SK-N-SH (cell line): ENCODE results near the gene ARMC9. TPM values are rescaled to one million over a fixed set of nuclear protein-coding genes. Genes with fewer than 3 reads are reported as not detected.
A peak's percentile ranks its signal among the peaks of the same experiment; 100 is the strongest.

ENCODE experiments used
- CTCF ChIA-PET: fragments of 300-600, 350-600 bp; formaldehyde crosslinking; extraction: SDS; loops from one replicate; lab custom pipeline; 2021; lab: Yijun Ruan, JAX
- POLR2A ChIA-PET: fragments of 350-600 bp; sonication (Branson Sonifier 250); formaldehyde crosslinking; extraction: SDS; loops from one replicate; lab custom pipeline; 2020; ENCODE audit warnings: antibody characterized with exemption, inconsistent platforms; lab: Yijun Ruan, JAX
- DNase-seq: peaks from one replicate; pipeline ENCODE4 v3.0.0; 2012
- H2AFZ ChIP-seq: fragments of 200-600 bp; sonication (generic); 2 replicates; pipeline ENCODE4 v1.8.1; 2016; ENCODE audit warnings: antibody characterized with exemption, mild to moderate bottlenecking, low read depth
- H3F3A ChIP-seq: fragments of 200-600 bp; sonication (generic); replicated peaks from 2 replicates; pipeline ENCODE3; 2016; ENCODE audit warnings: antibody characterized with exemption, mild to moderate bottlenecking; ENCODE audit not compliant: insufficient read depth
- H3K27ac ChIP-seq, 2 experiments: fragments of 200-500 bp in 1 of 2; fragments of 200-600 bp in 1 of 2; sonication (Bioruptor generic) in 1 of 2; sonication (generic), shearing (Covaris generic) in 1 of 2; 2 replicates each; pipeline versions ENCODE4 v1.5.1 to v1.6.1; 2014 to 2016; ENCODE audit warnings: low read depth in 2 of 2, inconsistent platforms in 1 of 2, low read length in 1 of 2, mild to moderate bottlenecking in 1 of 2, mixed read lengths in 1 of 2
- H3K27me3 ChIP-seq: fragments of 200-600 bp; sonication (generic), shearing (Covaris generic); 2 replicates; pipeline ENCODE4 v1.6.1; 2016; ENCODE audit warnings: mixed run types; ENCODE audit not compliant: insufficient read depth
- H3K36me3 ChIP-seq, 2 experiments: fragments of 200-500 bp in 1 of 2; fragments of 200-600 bp in 1 of 2; sonication (Bioruptor generic) in 1 of 2; sonication (generic) in 1 of 2; replicated peaks in 1 of 2; 2 replicates each; pipeline versions ENCODE3 to v1.5.1; 2014 to 2016; ENCODE audit warnings: low read length in 1 of 2, mild to moderate bottlenecking in 1 of 2; ENCODE audit not compliant: insufficient read depth in 2 of 2, control insufficient read depth in 1 of 2
- H3K4me1 ChIP-seq, 2 experiments: fragments of 200-500 bp in 1 of 2; fragments of 200-600 bp in 1 of 2; sonication (Bioruptor generic) in 1 of 2; sonication (generic), shearing (Covaris generic) in 1 of 2; 2 replicates each; pipeline versions ENCODE4 v1.5.1 to v1.6.1; 2014 to 2016; ENCODE audit warnings: low read depth in 1 of 2, low read length in 1 of 2, mixed run types in 1 of 2; ENCODE audit not compliant: insufficient read depth in 2 of 2, control insufficient read depth in 1 of 2
- H3K4me2 ChIP-seq: fragments of 200-600 bp; sonication (generic), shearing (Covaris generic); 2 replicates; pipeline ENCODE4 v1.6.1; 2017; ENCODE audit warnings: mixed run types
- H3K4me3 ChIP-seq, 2 experiments: fragments of 200-500 bp in 1 of 2; fragments of 200-600 bp in 1 of 2; sonication (Bioruptor generic) in 1 of 2; sonication (generic), shearing (Covaris generic) in 1 of 2; 2 replicates each; pipeline versions ENCODE4 v1.5.1 to v1.8.1; 2014 to 2016; ENCODE audit warnings: low read depth in 2 of 2, inconsistent platforms in 1 of 2, low read length in 1 of 2, mild to moderate bottlenecking in 1 of 2, mixed read lengths in 1 of 2, moderate library complexity in 1 of 2
- H3K79me2 ChIP-seq: fragments of 200-600 bp; sonication (generic); 2 replicates; pipeline ENCODE4 v1.8.1; 2017; ENCODE audit warnings: mild to moderate bottlenecking; ENCODE audit not compliant: insufficient read depth
- H3K9ac ChIP-seq: fragments of 200-600 bp; sonication (generic); 2 replicates; pipeline ENCODE4 v1.6.1; 2017; ENCODE audit warnings: mixed run types
- H3K9me2 ChIP-seq: fragments of 200-600 bp; sonication (generic); 2 replicates; pipeline ENCODE4 v1.6.1; 2017; ENCODE audit warnings: mixed run types
- H3K9me3 ChIP-seq: fragments of 200-600 bp; sonication (generic); 2 replicates; pipeline ENCODE4 v1.6.1; 2017; ENCODE audit warnings: mixed run types, mild to moderate bottlenecking, moderate library complexity
- H4K20me1 ChIP-seq: fragments of 200-600 bp; sonication (generic); 2 replicates; pipeline ENCODE4 v1.6.1; 2017; ENCODE audit warnings: mild to moderate bottlenecking, mixed run types; ENCODE audit not compliant: insufficient read depth
- ELF1 ChIP-seq: IDR thresholded peaks from 2 replicates; pipeline ENCODE4 v1.4.0; 2012
- EP300 ChIP-seq, 2 experiments: IDR thresholded peaks; 2 replicates each; pipeline versions ENCODE4 v1.4.0 to v1.6.1; 2012; ENCODE audit warnings: borderline replicate concordance in 1 of 2, low read depth in 1 of 2, low read length in 1 of 2
- FOXM1 ChIP-seq: IDR thresholded peaks from 2 replicates; pipeline ENCODE4 v1.4.0; 2012; ENCODE audit warnings: low read depth, mild to moderate bottlenecking
- MXI1 ChIP-seq: IDR thresholded peaks from 2 replicates; pipeline ENCODE4 v1.6.1; 2012; ENCODE audit warnings: mild to moderate bottlenecking, low read depth, low read length, improper control_type of control experiment
- POLR2AphosphoS5 ChIP-seq: IDR thresholded peaks from 2 replicates; pipeline ENCODE4 v1.6.1; 2012; ENCODE audit warnings: low read depth, low read length
- RXRA ChIP-seq: IDR thresholded peaks from 2 replicates; pipeline ENCODE4 v1.4.0; 2012; ENCODE audit warnings: low read depth, mild to moderate bottlenecking, borderline replicate concordance
- TCF12 ChIP-seq: IDR thresholded peaks from 2 replicates; pipeline ENCODE4 v1.4.0; 2012
- YY1 ChIP-seq: IDR thresholded peaks from 2 replicates; pipeline ENCODE4 v1.4.0; 2012; ENCODE audit warnings: low read depth, mild to moderate bottlenecking
- WGBS: methylation state at CpG from one replicate; pipeline ENCODE4 v1.1.6; 2017; ENCODE audit warnings: low lambda C conversion rate; 5-methylcytosine and 5-hydroxymethylcytosine counted together
- polyA plus RNA-seq, 3 experiments: library from polyadenylated mRNA; depleted of rRNA; stranded (reverse); fragments of >200 nt; gene quantifications; 2 replicates each; pipeline ENCODE4 v1.2.3, GENCODE V29; 2012
- TF ChIP-seq, protein P1 (sequence below): IDR thresholded peaks from 2 replicates; pipeline ENCODE4; 2012
- TF ChIP-seq, protein P2 (sequence below): IDR thresholded peaks from 2 replicates; pipeline ENCODE4 v1.4.0; 2012; ENCODE audit warnings: low read depth
- TF ChIP-seq, protein P3 (sequence below): fragments of 150-350 bp; IDR thresholded peaks from 2 replicates; pipeline ENCODE4 v1.6.1; 2016; ENCODE audit warnings: mild to moderate bottlenecking, low read depth, low read length
- TF ChIP-seq, protein P4 (sequence below): IDR thresholded peaks from 2 replicates; pipeline ENCODE4 v1.6.1; 2012; ENCODE audit warnings: mild to moderate bottlenecking, low read depth, low read length, moderate library complexity

Gene ARMC9
- polyA plus RNA-seq, 1 of the 3 experiments (the other 2 are of a cell fraction), result 25.3 TPM

DNA sequence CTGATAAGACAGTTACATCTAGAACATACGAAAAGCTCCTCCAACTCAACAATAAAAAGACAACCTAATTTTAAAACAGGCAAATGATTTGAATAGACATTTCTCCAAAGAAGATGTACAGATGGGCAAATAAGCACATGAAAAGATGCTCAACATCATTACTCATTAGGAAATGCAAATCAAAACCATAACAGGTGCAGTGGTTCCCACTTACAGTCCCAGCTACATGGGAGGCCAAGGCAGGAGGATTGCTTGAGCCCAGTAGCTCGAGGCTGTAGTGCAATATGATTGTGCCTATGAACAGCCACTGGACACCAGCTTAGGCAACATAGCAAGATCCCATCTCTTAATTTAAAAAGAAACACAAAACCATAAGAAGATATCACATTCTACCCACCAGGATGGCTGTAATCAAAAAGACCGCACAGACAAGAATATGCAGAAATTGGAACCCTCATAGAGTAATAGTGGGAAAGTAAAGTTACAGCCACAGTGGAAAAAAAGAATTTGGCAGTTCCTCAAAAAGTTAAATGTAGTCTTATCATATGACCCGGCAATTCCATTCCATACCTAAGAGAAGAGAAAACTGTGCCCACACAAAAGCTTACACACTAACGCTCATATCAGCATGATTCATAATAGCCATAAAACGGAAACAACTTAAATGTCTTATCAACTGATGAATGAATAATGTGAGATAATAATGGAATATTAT is 30.5 kb upstream of the ARMC9 start:
- H3K4me3 ChIP-seq, result no peak overlapping the region
- H3K9me3 ChIP-seq, result no peaks in the 10 kb centered on the region
- no peaks in the 10 kb centered on the region for H3K27me3 ChIP-seq
- no peaks in the 10 kb centered on the region for H4K20me1 ChIP-seq
- H3K27ac ChIP-seq, result peak overlapping the region; percentile 82 to 96; a peak in 2 of 4 replicates
- POLR2A ChIA-PET, result no interaction called here
- no peaks in the 10 kb centered on the region for H3K9me2 ChIP-seq
- H2AFZ ChIP-seq, result no peak overlapping the region
- DNase-seq, result no peak
- H3K9ac ChIP-seq, result no peak overlapping the region
- H3K79me2 ChIP-seq, result 0 out of 2 replicates have a peak, but pooled peaks cover 4% of the 10 kb centered on the region
- H3K36me3 ChIP-seq, result peaks cover 55 to 59% of the 10 kb centered on the region in 2 experiments
- WGBS, result 74% methylated on average over 6 of the region's 6 CpGs
- H3K4me2 ChIP-seq, result no peak overlapping the region
- TF ChIP-seq ELF1 (no peak), MXI1 (no peak), RXRA (no peak), TCF12 (no peak), POLR2AphosphoS5 (no peak), EP300 (IDR thresholded peaks at IDR 0.05; ENCODE audit: borderline replicate concordance in 1 of 2, low read depth in 1 of 2, low read length in 1 of 2) (no peak), YY1 (no peak), FOXM1 (no peak)
- TF ChIP-seq, protein P1, sequence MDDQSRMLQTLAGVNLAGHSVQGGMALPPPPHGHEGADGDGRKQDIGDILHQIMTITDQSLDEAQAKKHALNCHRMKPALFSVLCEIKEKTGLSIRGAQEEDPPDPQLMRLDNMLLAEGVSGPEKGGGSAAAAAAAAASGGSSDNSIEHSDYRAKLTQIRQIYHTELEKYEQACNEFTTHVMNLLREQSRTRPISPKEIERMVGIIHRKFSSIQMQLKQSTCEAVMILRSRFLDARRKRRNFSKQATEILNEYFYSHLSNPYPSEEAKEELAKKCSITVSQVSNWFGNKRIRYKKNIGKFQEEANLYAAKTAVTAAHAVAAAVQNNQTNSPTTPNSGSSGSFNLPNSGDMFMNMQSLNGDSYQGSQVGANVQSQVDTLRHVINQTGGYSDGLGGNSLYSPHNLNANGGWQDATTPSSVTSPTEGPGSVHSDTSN, result no peak
- TF ChIP-seq, protein P2, sequence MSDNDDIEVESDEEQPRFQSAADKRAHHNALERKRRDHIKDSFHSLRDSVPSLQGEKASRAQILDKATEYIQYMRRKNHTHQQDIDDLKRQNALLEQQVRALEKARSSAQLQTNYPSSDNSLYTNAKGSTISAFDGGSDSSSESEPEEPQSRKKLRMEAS, result no peak
- TF ChIP-seq, protein P3, sequence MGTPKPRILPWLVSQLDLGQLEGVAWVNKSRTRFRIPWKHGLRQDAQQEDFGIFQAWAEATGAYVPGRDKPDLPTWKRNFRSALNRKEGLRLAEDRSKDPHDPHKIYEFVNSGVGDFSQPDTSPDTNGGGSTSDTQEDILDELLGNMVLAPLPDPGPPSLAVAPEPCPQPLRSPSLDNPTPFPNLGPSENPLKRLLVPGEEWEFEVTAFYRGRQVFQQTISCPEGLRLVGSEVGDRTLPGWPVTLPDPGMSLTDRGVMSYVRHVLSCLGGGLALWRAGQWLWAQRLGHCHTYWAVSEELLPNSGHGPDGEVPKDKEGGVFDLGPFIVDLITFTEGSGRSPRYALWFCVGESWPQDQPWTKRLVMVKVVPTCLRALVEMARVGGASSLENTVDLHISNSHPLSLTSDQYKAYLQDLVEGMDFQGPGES, result no peak
- TF ChIP-seq, protein P4, sequence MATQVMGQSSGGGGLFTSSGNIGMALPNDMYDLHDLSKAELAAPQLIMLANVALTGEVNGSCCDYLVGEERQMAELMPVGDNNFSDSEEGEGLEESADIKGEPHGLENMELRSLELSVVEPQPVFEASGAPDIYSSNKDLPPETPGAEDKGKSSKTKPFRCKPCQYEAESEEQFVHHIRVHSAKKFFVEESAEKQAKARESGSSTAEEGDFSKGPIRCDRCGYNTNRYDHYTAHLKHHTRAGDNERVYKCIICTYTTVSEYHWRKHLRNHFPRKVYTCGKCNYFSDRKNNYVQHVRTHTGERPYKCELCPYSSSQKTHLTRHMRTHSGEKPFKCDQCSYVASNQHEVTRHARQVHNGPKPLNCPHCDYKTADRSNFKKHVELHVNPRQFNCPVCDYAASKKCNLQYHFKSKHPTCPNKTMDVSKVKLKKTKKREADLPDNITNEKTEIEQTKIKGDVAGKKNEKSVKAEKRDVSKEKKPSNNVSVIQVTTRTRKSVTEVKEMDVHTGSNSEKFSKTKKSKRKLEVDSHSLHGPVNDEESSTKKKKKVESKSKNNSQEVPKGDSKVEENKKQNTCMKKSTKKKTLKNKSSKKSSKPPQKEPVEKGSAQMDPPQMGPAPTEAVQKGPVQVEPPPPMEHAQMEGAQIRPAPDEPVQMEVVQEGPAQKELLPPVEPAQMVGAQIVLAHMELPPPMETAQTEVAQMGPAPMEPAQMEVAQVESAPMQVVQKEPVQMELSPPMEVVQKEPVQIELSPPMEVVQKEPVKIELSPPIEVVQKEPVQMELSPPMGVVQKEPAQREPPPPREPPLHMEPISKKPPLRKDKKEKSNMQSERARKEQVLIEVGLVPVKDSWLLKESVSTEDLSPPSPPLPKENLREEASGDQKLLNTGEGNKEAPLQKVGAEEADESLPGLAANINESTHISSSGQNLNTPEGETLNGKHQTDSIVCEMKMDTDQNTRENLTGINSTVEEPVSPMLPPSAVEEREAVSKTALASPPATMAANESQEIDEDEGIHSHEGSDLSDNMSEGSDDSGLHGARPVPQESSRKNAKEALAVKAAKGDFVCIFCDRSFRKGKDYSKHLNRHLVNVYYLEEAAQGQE, result no peak
- H3K4me1 ChIP-seq, result peaks cover 12 to 14% of the 10 kb centered on the region in 2 experiments
- peaks cover 9% of the 10 kb centered on the region for H3F3A ChIP-seq
- CTCF ChIA-PET, result interaction anchor here (1.0 to 1.5 kb wide), 3 partner anchors 14 to 64 kb away, joined by 5 to 8 read pairs (median 5); no protein-coding TSS in a partner anchor
